ENCODE measurements around the gene KCTD15.
"Not testable (repeated sequence)": the region's sequence is repeated elsewhere in the genome, so short reads cannot be mapped to it uniquely, and the experiment has no call there.

KCTD15 gene

DNA sequence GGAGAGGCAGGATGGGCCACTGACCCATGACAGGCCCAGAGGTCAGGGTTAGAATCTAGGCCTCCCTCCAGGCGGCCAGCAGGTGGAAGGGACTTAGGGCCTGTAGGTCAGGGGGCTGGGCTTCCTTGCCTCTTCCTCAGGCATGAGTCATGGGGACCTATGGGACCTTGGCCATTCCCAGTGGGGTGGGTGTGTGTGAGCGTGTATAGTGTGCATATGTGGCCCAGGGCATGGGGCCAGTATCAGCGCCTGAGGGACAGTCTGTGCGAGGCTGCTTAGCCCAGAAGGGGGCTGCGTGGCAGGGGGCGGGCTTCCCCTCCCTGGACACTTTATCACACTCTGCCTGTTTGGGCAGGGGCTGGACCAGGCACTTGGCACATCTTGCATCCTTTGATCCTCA lies 13.3 kb downstream of the KCTD15 start:
- H3K27me3 ChIP-seq (replicated peaks; ENCODE audit: control insufficient read depth, insufficient read depth, low read length): no peaks in the 10 kb centered on the region
- no peaks in the 10 kb centered on the region for H3K9me3 ChIP-seq (ENCODE audit: control insufficient read depth, low read length)
- DNase-seq (ENCODE audit: low read depth): peak; percentile 4
- H3K36me3 ChIP-seq (ENCODE audit: control insufficient read depth, insufficient read depth, low read length, severe bottlenecking): no peaks in the 10 kb centered on the region
- no peak overlapping the region for H3K4me3 ChIP-seq (ENCODE audit: low read length)
- H3K4me1 ChIP-seq (ENCODE audit: control insufficient read depth, insufficient read depth, low read length): no peaks in the 10 kb centered on the region
- no peak overlapping the region for H3K9ac ChIP-seq (ENCODE audit: low read length)

DNA sequence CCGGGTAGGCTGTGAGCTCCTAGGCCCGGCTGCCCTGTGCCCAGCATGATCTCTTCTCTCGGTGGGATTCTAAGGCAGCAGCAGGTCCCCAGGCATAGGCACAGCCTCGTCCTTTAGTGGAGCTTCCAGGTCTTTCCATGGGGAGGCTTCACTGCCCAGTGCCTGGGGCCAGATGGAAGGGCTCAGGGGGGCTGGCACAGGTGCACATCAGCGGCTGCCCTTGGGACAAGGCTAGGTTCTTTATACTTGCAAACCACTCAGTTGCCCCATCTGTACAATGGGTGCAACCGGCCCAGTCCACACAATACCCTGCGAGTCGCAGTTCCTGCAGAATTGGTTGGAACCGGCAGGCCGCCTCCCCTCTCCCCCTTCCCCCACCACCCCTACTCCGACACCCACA lies 14.2 kb downstream of the KCTD15 start:
- no peak for DNase-seq (ENCODE audit: low read depth)
- Histone ChIP-seq H3K36me3 (ENCODE audit: control insufficient read depth, insufficient read depth, low read length, severe bottlenecking) (no peaks in the 10 kb centered on the region), H3K9ac (ENCODE audit: low read length) (no peak overlapping the region)

DNA sequence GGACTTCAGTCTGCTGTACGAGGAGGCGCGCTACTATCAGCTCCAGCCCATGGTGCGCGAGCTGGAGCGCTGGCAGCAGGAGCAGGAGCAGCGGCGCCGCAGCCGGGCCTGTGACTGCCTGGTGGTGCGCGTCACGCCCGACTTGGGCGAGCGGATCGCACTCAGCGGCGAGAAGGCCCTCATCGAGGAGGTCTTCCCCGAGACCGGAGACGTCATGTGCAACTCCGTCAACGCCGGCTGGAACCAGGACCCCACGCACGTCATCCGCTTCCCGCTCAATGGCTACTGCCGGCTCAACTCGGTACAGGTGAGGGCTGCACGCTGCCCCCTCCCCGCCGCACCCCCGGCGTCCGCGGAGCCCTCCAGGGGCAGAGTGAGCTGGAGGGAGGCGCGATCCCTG lies 14.6 kb downstream of the KCTD15 start:
- Histone ChIP-seq H3K4me3 (ENCODE audit: low read length) (no peak overlapping the region), H3K9ac (ENCODE audit: low read length) (no peak overlapping the region), H3K9me3 (ENCODE audit: control insufficient read depth, low read length) (no peaks in the 10 kb centered on the region), H3K4me1 (ENCODE audit: control insufficient read depth, insufficient read depth, low read length) (no peaks in the 10 kb centered on the region), H3K36me3 (ENCODE audit: control insufficient read depth, insufficient read depth, low read length, severe bottlenecking) (no peaks in the 10 kb centered on the region), H3K27me3 (replicated peaks; ENCODE audit: control insufficient read depth, insufficient read depth, low read length) (no peaks in the 10 kb centered on the region)
- DNase-seq (ENCODE audit: low read depth): no peak

More for the DNA sequence above, 14.2 kb downstream of the KCTD15 start:
- Histone ChIP-seq H3K4me1 (ENCODE audit: control insufficient read depth, insufficient read depth, low read length) (no peaks in the 10 kb centered on the region), H3K9me3 (ENCODE audit: control insufficient read depth, low read length) (no peaks in the 10 kb centered on the region), H3K27me3 (replicated peaks; ENCODE audit: control insufficient read depth, insufficient read depth, low read length) (no peaks in the 10 kb centered on the region), H3K4me3 (ENCODE audit: low read length) (no peak overlapping the region)

DNA sequence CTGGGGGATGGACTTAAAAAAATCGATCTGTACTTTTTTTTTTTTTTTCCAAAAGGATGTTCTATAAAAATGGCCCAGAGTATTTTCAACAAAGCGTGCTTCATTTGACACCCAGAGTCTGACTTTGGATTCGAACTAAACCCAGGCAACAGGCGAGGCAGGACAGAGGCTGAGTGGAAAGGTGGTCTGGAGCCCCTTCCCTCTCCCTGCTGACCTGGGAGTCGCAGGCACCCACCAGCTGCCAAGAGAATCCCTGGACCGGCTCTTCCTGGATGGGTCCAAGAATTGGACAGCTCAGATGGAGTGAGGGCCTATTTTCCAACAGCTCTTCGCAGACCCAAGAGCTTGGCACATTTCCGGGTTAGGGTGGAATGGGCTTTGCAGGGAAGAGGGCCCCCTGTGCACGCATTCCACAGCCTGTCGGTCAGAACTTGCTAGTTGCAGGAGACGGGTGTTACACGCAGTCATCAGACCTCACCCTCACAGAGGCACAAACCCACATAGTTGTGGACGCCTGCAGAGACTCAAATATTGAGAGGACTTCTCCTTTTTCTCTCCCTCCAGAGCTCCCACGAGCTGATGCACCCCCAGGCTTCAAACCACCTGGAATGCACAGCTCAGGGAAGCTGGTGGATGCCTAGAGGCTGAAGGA lies 15.2 kb downstream of the KCTD15 start:
- H3K4me1 ChIP-seq (ENCODE audit: control insufficient read depth, insufficient read depth, low read length): no peaks in the 10 kb centered on the region
- no peak overlapping the region for H3K9ac ChIP-seq (ENCODE audit: low read length)
- no peaks in the 10 kb centered on the region for H3K36me3 ChIP-seq (ENCODE audit: control insufficient read depth, insufficient read depth, low read length, severe bottlenecking)
- no peaks in the 10 kb centered on the region for H3K9me3 ChIP-seq (ENCODE audit: control insufficient read depth, low read length)
- H3K27me3 ChIP-seq (replicated peaks; ENCODE audit: control insufficient read depth, insufficient read depth, low read length): peaks cover 2% of the 10 kb centered on the region
- H3K4me3 ChIP-seq (ENCODE audit: low read length): no peak overlapping the region
- DNase-seq (ENCODE audit: low read depth): no peak

DNA sequence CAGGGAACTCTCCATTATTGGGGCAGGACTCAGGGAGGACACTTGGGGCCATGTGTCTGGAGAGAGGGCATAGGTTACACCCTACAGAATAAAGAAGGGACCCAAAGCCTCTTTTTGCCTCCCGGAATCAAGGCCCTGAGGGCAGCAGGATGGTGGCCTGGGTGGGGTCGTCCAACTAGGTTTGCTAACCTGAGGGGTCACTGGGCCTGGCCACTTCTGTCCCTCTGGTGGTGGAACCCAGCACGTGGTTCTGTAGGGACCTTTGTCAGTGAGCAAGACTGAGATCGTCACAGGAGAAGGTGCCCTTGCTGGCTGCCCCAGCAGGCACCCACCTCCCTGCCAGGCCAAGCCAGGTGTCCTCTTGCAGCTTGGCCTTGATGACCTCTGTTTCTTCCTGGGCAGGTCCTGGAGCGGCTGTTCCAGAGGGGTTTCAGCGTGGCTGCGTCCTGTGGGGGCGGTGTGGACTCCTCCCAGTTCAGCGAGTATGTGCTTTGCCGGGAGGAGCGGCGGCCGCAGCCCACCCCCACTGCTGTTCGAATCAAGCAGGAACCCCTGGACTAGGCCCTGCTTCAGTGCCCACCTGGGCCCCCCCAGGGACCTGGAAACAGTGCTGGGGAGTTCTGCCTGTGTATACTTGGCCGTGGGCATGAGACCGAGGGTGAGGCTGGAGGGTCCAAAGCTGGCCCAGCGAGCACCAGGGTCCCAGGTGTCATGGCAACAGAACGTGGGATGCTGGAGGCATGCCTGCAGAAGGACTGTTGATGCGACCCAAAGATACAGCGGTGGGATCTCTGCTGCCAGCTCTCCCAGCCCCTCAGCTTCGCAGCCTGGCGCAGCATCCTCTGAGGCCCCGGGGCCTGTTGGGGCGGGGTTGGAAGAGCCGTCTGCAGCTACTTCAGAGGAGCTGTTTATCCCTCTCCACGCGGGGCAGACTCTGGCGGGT lies 16.0 kb downstream of the KCTD15 start:
- H3K27me3 ChIP-seq (replicated peaks; ENCODE audit: control insufficient read depth, insufficient read depth, low read length): peaks cover 8% of the 10 kb centered on the region
- no peak overlapping the region for H3K4me3 ChIP-seq (ENCODE audit: low read length)
- DNase-seq (ENCODE audit: low read depth): no peak
- H3K9ac ChIP-seq (ENCODE audit: low read length): no peak overlapping the region
- H3K9me3 ChIP-seq (ENCODE audit: control insufficient read depth, low read length): no peaks in the 10 kb centered on the region
- no peaks in the 10 kb centered on the region for H3K36me3 ChIP-seq (ENCODE audit: control insufficient read depth, insufficient read depth, low read length, severe bottlenecking)
- no peaks in the 10 kb centered on the region for H3K4me1 ChIP-seq (ENCODE audit: control insufficient read depth, insufficient read depth, low read length)

DNA sequence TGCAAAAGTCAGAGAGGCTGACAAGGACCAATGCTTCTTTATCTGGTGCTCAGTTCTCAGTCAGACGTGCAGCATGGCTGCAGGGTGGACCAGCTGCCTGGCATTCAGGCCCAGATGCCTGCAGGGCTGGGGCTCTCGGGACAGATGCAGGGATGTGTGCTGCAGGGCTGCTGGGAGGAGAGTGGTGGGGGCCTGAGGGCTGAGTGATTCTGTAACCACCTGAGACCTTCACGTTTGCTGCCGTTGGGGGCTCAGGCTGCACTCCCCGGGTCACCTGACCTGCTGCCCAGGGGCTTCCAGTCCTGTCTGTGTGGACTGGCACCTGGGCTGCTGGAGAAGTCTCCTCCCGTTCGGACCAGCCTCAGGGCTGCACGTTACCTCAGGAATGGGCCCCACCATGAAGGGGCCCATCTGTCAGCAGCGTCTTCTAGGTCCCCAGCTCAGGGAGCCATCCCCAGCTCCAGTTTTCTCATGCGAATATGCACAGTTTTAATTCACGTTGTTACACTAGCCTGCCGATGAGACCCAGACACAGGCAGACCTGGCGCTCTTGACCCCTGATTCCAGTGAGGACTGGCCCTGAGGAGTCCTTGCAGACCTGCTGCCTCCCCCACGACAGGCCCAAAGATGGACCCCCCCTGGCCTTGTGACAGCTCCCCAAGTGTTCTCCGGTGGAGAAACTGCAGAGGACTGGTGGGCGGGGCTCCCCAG lies 16.9 kb downstream of the KCTD15 start:
- DNase-seq (ENCODE audit: low read depth): no peak
- Histone ChIP-seq H3K27me3 (replicated peaks; ENCODE audit: control insufficient read depth, insufficient read depth, low read length) (peaks cover 16% of the 10 kb centered on the region), H3K4me3 (ENCODE audit: low read length) (no peak overlapping the region), H3K9ac (ENCODE audit: low read length) (no peak overlapping the region), H3K36me3 (ENCODE audit: control insufficient read depth, insufficient read depth, low read length, severe bottlenecking) (no peaks in the 10 kb centered on the region), H3K9me3 (ENCODE audit: control insufficient read depth, low read length) (no peaks in the 10 kb centered on the region), H3K4me1 (ENCODE audit: control insufficient read depth, insufficient read depth, low read length) (no peaks in the 10 kb centered on the region)

DNA sequence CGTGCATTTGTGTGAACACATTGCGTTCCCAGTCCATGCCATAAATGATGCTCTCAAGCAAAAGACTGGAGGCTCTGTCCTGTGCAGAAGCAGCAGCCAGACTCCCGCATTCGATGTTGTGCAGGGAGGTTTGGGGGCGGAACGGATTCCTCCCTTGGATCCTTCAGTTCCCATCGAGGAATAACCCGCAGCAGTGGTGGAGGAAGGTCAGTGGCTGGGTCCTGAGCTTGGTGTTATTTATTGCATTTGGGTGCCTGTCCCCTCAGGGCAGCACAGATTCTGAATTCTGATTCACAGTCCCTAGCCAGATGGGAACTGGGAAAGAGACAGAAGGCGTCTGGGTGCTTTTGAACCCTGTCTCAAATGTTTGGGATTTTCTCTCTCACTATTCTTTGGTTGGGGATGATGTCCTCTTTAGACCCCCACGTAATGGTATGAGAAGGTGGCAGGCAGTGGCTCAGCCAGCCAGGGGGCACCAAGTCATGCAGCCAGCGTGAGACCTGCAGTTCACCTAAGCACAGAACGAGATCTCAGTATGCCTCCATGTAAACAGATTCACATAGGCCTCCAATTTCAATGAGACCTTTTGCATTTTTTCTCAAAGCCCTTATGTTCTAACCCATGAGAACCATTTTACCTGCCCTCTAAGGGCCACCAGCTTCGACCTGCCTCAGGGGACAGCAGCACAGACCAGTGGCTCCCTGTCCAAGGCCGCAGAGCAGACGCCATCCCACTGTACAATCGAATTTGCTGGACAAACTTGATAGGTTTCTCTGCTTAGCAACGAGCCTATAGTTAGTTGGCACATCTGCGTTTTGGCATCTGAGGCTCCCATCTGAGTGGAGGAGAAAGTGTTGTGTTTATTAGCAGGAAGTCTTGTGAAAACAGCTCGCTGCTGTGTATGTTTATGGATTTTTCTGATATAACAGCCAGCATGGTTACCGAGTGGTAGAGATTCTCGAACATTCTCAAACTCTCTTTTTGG lies 17.8 kb downstream of the KCTD15 start:
- no peaks in the 10 kb centered on the region for H3K9me3 ChIP-seq (ENCODE audit: control insufficient read depth, low read length)
- H3K4me1 ChIP-seq (ENCODE audit: control insufficient read depth, insufficient read depth, low read length): peaks cover 3% of the 10 kb centered on the region
- DNase-seq (ENCODE audit: low read depth): no peak
- H3K9ac ChIP-seq (ENCODE audit: low read length): no peak overlapping the region
- H3K36me3 ChIP-seq (ENCODE audit: control insufficient read depth, insufficient read depth, low read length, severe bottlenecking): no peaks in the 10 kb centered on the region
- H3K4me3 ChIP-seq (ENCODE audit: low read length): no peak overlapping the region
- H3K27me3 ChIP-seq (replicated peaks; ENCODE audit: control insufficient read depth, insufficient read depth, low read length): peaks cover 19% of the 10 kb centered on the region

DNA sequence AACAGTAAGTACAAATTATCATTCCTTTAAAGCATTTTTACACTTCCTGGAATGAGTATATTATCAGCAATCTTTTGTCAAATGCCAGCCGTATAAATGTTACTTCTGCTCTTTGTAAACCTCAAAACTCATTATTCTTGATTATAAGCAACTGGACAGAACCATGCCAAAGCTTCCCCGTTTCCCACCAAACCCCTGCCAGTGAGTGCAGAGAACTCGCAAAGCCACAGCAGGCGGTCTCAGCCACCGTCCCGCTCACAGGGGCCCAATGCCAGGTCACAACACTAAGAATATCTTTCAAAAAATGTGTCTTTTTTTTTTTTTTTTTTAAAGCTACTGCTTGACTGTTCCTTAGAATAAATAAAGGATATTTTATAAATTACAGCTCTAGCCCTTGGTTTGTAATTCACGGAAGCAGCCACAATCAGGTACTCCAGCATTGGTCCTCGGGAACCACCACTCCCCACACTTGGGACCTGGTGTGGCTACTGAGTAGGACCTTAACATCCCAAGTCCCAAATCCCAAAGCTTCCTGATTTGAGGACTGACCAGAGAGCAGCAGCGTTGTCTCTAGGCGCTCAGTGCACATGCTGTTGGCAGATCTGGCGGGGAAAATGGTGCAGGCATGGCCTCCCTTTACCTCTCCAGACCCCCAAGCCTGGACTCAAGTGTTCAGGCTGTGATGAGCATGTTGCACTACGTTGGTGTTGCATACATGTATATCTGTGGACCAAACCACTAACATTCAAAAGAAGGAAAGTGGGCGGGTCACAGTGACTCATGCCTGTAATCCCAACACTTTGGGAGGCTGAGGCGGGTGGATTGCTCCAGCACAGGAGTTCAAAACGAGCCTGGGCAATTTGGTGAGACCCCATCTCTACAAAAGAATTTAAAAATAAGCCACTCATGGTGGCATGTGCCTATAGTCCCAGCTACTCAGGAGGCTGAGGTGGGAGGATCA lies 19.0 kb downstream of the KCTD15 start:
- Histone ChIP-seq H3K36me3 (ENCODE audit: control insufficient read depth, insufficient read depth, low read length, severe bottlenecking) (no peaks in the 10 kb centered on the region), H3K4me1 (ENCODE audit: control insufficient read depth, insufficient read depth, low read length) (peaks cover 9% of the 10 kb centered on the region), H3K27me3 (replicated peaks; ENCODE audit: control insufficient read depth, insufficient read depth, low read length) (peaks cover 21% of the 10 kb centered on the region), H3K9ac (ENCODE audit: low read length) (no peak overlapping the region), H3K9me3 (ENCODE audit: control insufficient read depth, low read length) (no peaks in the 10 kb centered on the region), H3K4me3 (ENCODE audit: low read length) (no peak overlapping the region)
- peak; percentile 20 for DNase-seq (ENCODE audit: low read depth)

DNA sequence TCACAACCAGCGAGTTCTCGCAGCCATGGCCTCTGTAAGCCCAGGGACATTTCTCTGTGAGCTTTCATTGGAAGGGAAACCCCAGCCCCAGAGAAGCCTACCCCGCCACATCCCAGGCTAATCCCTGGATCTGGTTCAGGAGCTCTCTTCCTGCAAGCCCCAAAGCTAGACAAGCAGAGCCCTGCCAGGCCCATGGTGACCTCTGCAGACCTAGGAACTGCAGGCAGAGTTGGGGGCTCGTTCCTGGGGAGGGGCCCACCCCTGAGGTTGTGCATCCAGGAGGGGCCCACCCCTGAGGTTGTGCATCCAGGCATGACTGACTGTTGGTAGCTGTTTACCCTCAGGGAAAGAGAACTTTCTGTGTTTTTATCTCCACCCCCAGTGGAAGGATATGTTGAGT lies 21.7 kb downstream of the KCTD15 start:
- no peak for DNase-seq (ENCODE audit: low read depth)

DNA sequence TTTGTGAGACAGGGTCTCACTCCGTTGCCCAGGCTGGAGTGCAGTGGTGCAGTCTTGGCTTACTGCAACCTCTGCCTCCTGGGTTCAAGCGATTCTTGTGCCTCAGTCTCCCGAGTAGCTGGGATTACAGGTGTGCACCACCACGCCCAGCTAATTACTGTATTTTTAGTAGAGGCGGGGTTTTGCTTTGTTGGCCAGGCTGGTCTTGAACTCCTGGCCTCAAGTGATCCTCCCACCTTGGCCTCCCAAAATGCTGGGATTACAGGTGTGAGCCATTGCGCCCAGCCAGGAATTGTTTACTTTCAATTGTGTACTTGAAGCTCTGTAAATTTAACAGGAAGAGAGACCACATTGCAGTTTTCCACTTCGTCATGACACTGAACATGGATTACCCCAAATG lies 22.4 kb downstream of the KCTD15 start:
- H3K4me3 ChIP-seq (ENCODE audit: low read length); H3K36me3 ChIP-seq (ENCODE audit: control insufficient read depth, insufficient read depth, low read length, severe bottlenecking); H3K9ac ChIP-seq (ENCODE audit: low read length); H3K4me1 ChIP-seq (ENCODE audit: control insufficient read depth, insufficient read depth, low read length); DNase-seq (ENCODE audit: low read depth); H3K9me3 ChIP-seq (ENCODE audit: control insufficient read depth, low read length): not testable (repeated sequence)
- H3K27me3 ChIP-seq (replicated peaks; ENCODE audit: control insufficient read depth, insufficient read depth, low read length): peaks cover 21% of the 10 kb centered on the region

More for the DNA sequence above, 21.7 kb downstream of the KCTD15 start:
- no peaks in the 10 kb centered on the region for H3K36me3 ChIP-seq (ENCODE audit: control insufficient read depth, insufficient read depth, low read length, severe bottlenecking)
- peaks cover 9% of the 10 kb centered on the region for H3K4me1 ChIP-seq (ENCODE audit: control insufficient read depth, insufficient read depth, low read length)
- no peaks in the 10 kb centered on the region for H3K9me3 ChIP-seq (ENCODE audit: control insufficient read depth, low read length)
- H3K4me3 ChIP-seq (ENCODE audit: low read length): no peak overlapping the region
- no peak overlapping the region for H3K9ac ChIP-seq (ENCODE audit: low read length)
- H3K27me3 ChIP-seq (replicated peaks; ENCODE audit: control insufficient read depth, insufficient read depth, low read length): peaks cover 21% of the 10 kb centered on the region
